HG02759 (cell line): ENCODE results near the gene USP35.

ENCODE experiments used
- ATAC-seq: cut with Tn5 transposase; IDR thresholded peaks from one replicate; pipeline ENCODE4 v1.9.1; 2021; ENCODE audit warnings: mild to moderate bottlenecking, moderate library complexity; ENCODE audit not compliant: unreplicated experiment

USP35 gene, protein sequence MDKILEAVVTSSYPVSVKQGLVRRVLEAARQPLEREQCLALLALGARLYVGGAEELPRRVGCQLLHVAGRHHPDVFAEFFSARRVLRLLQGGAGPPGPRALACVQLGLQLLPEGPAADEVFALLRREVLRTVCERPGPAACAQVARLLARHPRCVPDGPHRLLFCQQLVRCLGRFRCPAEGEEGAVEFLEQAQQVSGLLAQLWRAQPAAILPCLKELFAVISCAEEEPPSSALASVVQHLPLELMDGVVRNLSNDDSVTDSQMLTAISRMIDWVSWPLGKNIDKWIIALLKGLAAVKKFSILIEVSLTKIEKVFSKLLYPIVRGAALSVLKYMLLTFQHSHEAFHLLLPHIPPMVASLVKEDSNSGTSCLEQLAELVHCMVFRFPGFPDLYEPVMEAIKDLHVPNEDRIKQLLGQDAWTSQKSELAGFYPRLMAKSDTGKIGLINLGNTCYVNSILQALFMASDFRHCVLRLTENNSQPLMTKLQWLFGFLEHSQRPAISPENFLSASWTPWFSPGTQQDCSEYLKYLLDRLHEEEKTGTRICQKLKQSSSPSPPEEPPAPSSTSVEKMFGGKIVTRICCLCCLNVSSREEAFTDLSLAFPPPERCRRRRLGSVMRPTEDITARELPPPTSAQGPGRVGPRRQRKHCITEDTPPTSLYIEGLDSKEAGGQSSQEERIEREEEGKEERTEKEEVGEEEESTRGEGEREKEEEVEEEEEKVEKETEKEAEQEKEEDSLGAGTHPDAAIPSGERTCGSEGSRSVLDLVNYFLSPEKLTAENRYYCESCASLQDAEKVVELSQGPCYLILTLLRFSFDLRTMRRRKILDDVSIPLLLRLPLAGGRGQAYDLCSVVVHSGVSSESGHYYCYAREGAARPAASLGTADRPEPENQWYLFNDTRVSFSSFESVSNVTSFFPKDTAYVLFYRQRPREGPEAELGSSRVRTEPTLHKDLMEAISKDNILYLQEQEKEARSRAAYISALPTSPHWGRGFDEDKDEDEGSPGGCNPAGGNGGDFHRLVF

DNA sequence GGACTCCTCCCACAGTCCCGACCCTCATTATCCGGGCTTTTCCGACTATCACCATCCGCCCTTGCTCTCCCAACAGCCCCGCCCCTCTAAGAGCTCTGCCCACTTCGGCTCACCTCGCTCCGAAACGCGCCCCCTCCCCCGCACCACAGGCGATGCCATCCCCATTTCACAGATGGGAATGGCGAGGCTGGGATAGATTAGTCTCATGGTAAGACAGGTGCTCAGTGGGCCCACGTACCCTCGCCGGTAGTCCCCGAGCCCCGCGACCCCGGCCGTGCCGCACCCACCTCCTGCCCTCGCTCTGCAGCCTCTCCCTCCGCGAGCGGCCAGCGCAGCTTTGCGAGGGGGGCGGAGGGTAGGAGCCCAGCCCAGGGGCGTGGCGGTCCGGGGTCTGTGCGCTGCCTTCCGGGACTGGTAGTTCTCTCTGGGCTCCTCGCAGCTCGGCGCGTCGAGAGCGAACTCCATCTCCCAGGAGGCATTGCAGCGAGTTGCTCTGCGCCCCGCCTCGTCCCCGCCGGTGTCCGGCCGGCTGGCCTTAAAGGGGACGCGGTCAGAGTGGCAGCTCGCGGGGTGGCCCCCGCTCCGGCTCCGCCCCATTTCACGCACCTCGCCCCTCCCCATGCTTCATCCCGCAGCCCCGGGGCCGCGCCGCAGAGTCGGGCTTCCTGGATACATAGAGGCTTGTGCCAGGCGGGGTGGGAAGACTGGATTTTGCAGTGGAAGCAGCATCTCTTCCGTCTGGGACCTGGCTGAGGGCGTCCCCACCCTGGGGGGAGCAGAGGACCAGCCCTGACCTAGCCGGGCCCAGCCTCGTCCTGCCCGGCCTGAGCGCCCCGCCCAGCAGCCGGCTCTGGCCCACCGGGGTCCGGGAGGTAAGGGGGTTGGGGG, at the start of gene USP35, which contains the start of gene KCTD21:
Gene USP35, plus strand, starts transcription at position 634 of the 888 bp plus-strand sequence. CDS start 7,327 bp downstream, outside the sequence.
Gene KCTD21, minus strand, starts transcription at position 341 of the 888 bp plus-strand sequence. CDS start 14,072 bp downstream, outside the sequence.
- peak; percentile 96 for ATAC-seq

DNA sequence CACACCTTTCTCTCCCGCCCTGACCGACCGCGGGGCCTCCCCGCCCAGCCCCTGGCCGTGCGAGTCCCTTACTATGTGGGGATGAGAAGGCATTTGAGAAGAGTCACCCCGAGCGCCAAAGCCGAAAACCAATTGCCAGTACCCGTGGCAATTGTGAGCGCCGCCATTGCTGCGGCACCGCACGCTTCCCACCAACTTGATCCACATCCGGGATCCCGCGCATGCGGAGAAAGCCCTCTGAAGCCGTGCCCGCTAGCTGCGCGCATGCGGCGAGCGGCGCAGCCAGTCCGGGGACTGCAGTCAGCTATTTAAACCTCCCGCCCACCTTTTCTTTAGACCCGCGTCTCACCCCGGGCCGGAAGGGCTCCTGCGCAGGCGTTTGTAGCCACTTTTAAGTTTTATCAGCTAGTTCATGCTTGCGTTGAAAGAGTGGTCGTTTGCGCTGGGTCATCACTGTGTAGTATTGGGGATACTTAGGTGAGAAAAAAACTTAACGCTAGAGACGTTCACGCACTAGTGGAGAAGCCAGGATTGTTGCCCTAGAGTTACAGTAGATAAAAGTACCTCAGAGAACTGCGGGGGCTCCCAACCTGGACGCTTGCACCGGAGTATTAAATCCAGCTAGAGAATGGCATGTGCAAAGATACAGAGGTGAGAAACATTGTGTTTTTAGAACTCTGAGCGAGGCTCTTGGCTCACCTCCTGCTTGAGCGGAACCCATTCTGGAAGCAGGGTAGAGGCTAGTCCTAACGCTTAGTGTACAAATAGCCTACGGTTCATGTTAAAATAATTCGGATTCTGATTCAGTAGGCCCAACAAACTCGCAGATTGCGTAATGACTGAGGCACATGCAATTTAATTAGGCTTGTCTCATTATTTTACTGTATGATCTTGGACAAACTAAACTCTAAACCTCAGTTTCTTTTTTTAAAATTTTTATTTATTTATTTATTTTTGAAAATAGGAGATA, 49.0 kb upstream of the USP35 start, which contains the start of gene ALG8:
Gene ALG8, minus strand, starts transcription at position 205 of the 970 bp plus-strand sequence. Its CDS starts 38 bp downstream, at position 167.
- peak; percentile 95 for ATAC-seq

DNA sequence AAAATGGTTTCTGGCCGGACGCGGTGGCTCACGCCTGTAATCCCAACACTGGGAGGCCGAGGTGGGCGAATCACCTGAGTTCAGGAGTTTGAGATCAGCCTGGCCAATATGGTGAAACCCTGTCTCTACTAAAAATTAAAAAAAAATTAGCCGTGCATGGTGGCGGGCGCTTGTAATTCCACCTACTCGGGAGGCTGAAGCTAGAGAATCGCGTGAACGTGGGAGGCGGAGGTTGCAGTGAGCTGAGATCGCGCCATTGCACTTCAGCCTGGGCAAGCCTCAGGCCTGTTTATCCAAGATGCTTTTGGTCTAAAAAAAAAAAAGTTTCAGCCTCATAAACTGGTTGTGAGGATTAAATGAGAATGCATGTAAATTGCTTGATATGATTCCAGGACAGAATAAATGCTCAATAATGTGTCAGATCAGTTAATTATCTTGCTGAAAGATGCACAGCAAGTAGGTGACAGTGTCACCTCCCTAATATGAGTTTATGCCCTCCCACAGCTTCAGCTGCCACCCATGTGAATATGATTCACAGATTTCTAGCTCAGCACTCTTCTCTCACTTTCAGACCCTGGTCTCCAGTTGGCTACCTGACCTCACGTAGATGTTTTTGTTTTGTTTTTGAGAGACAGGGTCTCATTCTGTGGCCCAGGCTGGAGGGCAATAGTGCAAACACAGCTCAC, 48.2 kb upstream of the USP35 start:
- ATAC-seq = no peak

DNA sequence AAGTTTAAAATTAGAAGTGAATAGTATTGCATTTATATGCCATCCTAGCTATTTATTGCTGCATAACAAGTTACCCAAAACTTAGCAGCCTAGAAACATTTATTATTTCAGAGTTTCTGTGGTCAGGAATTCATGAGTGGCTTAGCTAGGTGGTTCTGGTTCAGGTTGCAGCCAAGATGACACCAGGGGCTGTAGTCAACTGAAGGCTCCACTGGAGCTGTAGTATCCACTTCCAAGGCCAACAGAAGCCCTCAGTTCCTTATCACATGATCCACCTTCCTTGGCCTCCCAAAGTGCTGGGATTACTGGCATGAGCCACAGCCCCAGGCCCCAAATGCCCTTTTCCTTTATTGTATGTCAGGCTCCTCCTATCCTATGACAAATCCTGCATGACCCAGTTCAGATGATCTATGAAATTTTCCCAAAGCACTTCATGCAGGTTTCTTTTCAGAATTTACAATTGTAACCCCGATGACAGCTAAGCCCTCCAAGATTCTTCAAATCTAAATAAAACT, 43.2 kb upstream of the USP35 start:
- no peak for ATAC-seq

DNA sequence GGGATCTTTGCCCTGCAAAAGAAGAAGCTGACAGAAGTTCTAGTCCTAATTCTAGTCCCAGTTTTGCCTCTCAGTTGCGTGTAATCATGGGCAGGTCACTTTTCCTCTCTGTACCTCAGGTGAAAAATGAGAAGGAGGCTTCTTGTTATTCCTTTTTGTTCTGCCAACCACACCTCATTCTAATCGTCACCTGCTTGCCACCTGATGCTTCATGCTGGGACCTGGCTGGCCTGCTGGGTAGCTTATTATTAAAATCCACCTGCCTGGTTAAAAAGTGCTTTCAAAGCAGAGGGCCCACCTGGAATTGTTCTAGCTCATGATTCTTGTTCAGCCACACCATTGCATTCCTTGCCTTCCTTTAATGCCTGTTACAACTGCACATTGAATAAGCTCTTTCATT, 40.9 kb upstream of the USP35 start:
- no peak for ATAC-seq

DNA sequence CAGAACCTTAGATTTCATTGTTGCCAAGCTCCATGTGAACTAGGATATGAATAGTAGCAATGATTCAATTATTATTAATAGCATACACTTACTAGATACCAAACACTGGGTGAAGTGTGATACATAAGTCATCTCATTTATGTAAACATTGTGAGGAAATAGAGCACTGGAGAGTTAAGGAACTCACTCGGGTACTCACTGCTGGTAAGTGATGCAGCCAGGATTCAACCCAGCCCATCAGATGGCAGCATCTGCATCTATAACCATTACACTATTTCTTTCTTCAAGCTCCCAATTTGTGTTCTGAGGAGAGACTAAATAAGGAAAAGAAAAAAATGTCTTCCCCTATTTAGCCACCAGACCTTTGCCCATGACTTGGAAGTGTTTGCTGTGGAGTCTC, 39.1 kb upstream of the USP35 start:
- ATAC-seq = no peak

DNA sequence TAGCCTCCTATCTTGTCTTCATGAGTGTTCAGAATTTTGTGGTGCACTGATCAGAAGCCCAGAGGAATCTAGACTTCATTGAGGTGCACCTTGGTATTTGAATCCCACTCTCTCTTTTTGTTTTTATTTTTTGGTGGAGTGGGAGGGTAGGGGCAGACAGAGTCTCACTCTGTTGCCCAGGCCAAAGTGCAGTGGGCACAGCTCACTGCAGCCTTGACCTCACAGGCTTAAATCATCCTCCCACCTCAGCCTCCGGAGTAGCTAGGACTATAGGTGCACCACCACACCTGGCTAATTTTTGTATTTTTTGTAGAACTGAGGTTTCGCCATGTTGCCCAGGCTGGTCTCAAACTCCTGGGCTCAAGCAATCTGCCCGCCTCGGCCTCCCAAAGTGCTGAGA, 38.4 kb upstream of the USP35 start:
- no peak for ATAC-seq

DNA sequence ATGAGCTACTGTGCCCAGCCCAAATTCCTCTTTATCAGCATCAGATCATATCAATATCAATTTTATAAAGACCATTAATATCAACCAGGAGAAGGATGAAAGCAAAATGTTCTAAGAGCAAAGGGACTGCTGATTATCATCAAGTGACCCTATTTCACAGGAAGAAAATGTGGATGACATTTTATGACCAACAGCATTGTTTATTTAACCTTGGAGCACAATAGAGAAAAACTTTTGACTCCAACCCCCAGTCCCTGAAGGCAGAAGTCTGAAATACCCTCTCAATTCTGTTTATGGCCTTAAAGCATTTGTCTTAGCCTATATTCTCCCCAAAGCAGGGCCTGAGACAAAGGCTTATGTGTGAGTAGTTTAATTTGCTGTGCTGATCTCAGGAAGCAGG, 38.0 kb upstream of the USP35 start:
- ATAC-seq = no peak

DNA sequence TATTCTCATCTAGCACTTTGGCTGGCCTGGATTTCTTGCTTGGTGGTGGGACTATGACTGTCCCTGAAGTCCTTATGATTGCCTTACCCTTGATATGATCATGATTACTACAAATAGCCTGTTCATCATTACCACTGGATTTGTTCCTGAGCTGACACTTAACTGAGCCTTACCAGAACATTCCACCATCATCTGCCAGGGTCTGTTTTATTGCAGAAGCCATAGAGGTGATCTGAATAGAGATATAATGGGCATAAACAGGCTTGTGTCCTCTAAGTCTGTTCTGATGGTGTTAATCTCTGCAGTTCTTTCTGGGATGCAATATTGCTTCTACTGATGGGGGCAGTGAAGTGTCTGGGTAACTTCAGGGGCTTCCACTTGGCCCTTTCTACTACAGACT, 36.9 kb upstream of the USP35 start:
- no peak for ATAC-seq

DNA sequence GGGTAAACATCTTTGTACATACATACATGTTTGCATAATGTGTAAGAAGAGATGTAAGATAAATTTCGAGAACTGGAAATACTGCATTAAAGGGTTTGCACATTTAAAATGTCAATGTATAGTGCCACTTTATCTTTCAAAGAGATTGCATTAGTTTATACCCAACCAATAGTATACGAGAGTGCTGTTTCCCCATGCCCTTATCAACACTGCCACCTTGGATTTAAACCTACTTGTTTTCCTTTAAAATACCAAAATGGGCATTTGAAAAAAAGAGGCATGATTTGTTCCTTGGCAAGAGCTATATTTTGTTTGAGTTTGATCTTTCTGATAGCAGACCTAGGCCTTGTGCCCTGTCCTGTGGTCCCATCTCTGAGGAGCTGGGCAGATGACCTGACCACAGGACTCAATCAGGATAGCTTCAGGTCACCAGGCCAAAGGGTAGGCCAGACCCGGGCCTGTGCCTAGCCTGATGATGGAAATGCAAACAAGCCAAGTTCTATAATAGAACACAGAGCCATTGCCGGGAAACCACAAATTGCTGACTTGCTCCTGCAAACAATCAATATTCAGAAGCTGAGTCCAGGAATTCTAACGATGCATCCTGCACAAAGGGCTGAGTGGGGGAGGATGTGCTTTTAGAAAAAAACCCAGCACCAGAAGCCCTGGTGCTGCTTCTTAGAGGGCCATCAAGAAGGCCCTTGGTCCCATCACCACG, 32.4 kb upstream of the USP35 start:
- ATAC-seq = no peak

DNA sequence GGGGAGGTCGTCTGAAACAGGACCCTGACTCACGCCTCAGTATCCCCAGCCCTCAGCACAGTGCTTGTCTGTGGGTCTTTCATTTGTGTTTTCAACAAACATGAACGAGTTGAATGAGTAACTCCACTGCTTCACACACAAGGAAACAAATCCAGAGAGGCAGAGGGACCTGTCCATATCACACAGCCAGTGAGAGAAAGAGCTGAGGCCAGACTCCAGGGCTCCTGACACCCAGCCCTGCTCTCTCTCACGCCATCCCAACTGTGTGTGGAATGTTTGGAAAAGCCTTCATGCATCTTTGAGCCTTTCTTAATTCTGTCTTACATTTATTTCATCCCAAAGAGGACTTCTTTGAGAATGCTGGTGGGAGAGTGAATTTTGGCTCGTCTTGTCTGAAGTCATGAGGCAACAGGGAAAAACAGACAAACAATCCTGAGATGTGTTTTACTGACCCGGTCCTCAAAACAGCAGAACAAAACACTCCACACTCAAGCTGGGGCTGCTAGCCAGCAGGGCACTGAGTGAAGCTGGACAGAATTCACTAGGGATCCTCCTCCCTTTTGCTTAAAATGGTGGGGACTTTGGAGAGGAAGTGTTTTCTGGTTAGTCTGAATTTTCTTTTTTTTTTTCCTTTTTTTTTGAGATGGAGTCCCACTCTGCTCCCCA, 29.6 kb upstream of the USP35 start:
- no peak for ATAC-seq

DNA sequence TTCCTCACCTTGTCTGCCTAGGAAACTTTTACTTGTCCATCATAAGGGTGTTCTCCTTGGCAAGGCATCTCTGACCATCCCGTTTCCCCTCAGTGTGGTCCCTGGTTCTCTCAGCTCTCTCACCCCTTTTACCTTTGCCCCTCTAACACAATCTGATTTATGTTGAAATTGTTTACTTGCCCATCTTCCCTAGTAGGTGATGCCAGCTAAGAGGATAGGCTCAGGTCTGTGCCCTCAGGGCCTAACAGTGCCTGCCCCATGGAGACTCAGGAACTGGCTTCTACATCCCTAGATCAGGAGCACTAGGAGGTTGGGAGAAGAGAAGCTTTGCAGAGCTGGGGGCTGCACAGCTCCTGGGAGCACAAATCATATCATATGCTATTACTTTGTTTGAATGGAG, 28.2 kb upstream of the USP35 start:
- ATAC-seq = no peak

DNA sequence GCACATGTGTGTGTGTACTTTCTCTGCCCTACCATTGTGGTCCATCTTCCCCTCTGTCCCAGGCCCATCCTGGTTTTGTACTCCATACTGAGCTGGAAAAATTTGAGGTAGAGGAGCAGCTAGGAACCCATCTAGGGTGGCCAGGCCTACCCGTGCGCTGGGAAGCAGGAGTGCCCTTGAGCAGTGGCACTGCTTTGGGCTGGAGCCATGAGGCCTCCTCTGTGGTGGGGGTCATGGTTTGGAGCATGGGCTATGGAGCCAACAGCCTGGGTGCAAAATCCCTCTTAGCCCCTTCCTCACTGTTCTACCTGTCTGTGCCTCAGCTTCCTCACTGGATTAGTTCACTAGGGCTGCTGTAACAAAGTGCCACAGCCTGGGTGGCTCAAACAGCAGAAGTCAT, 27.4 kb upstream of the USP35 start:
- no peak for ATAC-seq

DNA sequence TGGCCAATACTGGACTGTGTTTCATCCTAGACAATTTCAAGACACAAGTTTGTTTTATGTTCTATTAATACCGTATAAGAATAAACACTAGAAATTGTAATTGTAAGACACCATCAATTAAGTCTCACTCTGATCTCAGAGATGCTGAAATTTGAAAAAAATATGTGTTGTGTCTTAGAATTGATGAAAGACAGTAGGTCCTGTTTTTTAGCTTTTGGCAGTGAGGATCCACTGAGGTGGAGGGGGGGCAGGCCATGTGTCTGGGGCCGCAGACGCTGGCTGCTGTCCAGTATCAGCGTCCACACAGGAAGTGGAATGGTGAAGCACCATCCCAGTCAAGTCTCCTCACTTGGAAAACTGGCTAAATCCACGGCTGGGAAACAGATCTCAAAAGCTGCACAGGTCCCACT, 26.8 kb upstream of the USP35 start:
- no peak for ATAC-seq

DNA sequence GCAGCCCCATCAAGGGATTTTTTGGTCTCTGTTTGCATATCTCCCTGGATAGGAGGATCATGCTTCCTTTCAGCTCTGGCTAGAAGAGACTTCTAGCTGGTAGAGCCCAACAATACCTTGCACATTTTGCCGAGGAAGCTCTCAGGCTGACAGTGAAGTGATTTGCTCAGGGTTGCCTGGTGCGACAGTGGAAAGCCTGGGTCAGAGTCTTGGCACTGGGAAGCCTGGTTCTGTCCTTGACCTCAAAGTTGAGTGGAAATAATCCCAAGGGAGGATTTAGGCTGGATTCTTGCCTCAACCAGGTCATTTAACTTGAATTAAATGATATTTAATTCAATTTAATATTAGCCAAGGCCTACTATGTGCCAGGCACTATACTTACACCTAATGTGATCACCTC, 24.9 kb upstream of the USP35 start:
- no peak for ATAC-seq

DNA sequence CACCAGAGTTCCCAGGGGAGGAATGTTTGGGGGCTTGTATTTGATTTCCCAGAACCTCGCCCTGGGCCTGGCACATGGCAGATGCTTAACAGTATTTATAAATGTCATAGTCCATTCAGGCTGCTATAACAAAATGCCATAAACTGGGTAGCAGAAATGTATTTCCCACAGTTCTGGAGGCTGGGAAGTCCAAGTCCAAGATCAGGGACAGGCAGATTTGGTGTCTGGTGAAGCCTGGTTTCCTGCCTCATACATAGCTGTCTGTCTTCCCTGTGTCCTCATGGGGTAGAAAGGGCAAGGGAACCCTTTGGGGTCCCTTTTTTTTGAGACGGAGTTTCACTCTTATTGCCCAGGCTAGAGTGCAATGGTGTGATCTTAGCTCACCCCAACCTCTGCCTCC, 24.2 kb upstream of the USP35 start:
- ATAC-seq = no peak

DNA sequence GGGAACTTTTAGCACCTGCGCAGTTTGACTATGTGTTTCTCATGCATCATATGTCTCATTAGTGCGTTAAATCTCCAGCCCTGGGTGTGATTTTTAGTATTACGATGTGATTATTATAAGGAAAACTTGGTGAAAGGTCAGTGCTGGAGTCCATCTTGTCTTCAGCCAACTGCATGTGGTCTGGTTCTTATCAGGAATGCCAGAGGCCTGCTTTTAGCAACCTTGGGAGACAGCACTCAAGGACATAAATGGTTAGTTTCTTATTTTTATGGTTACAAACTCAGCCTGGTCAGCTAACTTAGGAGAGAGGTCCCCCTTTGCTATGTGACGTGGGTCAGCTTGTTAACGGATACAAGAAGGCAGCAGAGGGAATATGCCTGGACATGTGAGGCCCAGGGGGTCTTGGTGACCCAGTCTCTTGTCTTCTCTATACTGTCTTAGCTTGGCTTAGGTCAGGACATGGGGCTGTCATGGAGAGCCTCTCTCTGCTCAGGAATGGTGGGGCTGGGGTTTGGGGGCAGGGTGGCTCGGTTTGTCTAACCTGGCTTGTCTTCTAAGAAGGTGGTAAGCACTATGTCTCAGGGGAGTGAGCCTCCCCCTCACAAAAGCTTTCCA, 21.8 kb upstream of the USP35 start:
- no peak for ATAC-seq
